ENCODE measurements around the gene CSNK1G2.

CSNK1G2 gene

DNA sequence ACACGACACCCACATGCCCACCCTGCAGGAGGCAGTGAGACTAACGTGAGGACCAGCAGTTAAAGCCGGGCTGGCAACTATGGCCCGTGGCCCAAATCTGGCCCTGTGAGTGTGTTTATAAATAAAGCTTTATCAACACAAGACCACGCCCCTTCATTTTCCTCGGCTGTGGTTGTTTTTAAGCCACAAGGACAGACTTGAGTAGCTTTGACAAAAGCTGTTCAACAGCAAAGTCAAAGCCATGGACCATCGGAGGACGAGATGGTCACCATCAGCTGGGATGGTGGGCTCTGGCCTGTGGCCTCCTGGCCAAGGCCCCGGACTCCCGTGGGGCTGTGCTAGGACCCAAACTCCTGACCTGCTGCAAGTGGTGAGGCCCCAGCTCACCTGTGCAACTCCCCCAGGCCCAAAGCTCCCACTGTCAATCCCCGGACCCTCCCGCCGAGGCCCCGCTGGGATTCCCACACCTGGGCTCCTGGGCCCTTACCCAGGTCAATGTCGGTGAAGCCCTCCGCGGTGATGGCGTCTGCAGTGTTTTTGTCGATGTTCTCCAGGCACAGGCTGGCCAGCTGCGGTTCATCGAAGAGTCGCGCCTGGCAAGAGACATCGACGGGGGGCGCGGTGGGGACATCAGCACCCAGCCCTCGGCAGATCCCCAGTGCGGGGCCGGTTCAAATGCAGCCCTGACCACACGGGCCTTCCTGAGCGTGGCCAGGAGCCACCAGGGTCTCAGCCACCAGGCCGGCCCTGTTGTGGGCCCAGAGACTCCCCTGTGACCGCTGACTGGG is 49.5 kb downstream of the CSNK1G2 start:
- DNase-seq = no peak

DNA sequence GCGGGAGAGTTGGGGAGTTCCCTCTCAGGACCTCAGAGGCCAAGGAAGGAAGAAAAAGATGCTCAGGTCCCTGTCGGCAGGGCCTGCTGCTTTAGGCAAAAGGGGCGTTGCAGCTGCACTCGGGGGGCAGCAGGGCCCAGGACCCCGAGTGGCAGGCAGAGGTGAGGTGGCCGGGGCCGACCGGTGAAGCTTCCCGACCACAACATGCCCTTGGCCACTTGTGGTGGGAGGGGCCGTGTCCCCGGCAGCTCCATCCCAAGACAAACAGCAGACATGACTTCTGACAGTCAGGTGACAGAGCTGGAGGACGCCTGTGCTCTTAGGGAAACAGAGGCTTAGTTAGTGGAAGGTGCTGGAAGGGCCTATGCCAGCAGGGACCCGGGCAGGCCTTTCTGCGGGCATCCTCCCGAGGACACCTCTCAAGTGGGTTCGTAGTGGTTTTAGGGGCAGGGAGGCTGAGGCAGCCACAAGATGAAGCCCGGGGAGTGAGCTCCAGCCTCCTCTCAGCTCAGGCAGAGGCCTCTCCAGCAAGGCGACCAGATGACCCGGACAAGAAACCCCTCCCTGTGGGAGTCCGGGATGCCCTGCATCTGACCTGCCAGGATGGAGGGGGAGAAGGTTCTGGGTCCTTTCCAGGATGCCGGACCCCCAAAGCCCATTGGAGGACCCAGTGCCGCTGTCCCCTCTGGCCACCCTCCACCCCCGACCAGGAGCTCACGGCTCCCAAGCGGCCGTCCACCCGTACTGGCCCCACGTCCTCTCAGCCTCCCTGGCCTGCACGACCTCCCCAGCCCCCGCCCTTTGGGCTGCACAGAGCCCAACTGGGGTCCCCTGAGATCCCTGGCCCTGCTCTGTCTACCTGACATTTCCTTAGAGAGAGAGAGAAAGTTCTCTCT is 50.3 kb downstream of the CSNK1G2 start:
- DNase-seq = no peak

GRCh38 chr19:1992759-1993260 is 51.8 kb downstream of the CSNK1G2 start:
- DNase-seq = peak; percentile 7

- no peak for DNase-seq
These were observed 56.6 kb downstream of the CSNK1G2 start for GRCh38 chr19:1997353-1998233.

DNA sequence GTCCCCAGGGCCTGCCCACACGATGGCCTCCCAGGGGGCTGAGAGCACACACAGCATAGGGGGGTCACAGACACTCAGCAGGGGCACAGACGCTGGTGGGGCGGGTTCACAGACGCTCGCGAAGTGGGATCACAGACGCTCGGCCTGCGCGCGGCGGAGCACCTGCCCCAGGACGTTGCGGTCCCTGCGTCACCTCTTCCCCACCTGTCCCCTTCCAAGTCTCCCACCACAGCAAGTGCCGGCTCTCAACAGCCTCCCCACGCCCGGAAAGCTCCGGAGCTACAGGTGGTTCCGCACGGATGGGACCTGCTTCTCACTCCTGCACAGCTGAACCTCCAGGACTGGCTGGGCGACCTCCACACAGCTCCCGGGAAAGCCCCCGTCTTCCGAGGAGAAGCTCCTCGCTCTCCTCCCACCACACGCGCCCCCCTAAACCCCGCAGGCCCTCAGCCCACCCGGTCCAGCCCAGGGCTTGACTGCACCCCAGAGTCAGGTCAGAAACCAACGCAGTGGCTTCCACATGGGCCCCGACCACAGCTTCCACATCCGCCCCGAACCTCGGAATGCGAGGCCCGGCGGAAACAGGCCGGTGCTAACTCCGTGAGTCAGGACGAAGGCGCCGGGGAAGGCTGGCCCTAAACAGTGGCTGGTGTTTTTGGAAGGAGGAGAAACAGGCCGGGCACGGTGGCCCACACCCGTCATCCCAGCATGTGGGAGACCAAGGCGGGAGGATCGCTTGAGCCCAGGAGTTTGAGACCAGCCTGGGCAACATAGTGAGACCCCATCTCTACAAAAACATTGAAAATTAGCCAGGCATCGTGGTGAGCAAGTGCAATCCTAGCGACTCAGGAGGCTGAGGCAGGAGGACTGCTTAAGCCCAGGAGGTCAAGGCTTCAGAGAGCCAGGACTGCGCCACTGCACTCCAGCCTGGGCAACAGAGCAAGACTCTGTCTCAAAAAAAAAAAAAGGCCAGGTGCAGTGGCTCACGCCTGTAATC is 58.0 kb downstream of the CSNK1G2 start:
- DNase-seq = no peak

GRCh38 chr19:1999856-2000515 is 59.0 kb downstream of the CSNK1G2 start:
- DNase-seq = no peak

- no peak for DNase-seq
These were observed 62.9 kb downstream of the CSNK1G2 start for GRCh38 chr19:2003874-2004273.

DNA sequence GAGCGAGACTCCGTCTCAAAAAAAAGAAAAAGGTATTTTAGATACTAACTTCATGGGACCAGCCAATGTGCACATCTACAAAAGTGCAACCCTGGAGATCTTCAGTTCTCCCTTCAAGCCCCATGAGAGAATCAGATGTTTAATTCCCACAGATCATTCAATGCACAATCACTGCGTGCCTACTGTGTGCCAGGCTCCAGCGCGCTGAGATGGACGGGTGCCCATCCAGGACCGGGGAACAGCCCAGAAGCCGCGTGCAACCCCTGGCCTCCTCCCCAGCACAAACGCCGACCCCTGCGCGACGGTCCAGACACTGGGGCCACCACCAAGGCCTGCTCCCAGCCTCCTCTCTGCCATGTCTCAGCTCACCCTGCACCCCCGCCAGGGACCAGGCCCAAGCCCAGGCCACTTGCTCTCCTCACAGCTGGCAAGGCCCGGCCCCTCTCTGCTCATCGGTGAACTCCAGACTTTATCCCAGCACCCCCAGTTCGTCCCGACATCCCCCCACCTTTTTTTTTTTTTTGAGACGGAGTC is 69.2 kb downstream of the CSNK1G2 start:
- DNase-seq = no peak

DNA sequence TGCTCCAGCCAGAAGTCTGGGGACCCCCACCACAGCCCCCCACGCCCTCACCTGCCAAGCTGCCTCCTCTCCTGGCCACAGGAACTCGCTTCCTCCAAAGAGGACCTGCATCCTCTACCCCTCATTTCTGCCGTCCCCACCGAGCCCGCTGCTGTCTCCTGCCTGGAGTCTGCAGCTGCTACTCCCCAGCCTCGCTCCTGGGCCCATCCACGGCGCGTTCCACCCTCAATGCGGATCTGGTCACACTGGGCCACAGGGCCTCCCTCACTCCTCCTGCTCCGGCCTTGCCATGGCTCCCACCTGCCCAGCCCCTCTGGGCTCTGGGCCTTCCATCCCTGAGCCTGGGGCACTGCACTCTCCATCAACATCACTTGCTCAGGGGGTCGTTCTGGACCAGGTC is 70.2 kb downstream of the CSNK1G2 start:
- DNase-seq = no peak

DNA sequence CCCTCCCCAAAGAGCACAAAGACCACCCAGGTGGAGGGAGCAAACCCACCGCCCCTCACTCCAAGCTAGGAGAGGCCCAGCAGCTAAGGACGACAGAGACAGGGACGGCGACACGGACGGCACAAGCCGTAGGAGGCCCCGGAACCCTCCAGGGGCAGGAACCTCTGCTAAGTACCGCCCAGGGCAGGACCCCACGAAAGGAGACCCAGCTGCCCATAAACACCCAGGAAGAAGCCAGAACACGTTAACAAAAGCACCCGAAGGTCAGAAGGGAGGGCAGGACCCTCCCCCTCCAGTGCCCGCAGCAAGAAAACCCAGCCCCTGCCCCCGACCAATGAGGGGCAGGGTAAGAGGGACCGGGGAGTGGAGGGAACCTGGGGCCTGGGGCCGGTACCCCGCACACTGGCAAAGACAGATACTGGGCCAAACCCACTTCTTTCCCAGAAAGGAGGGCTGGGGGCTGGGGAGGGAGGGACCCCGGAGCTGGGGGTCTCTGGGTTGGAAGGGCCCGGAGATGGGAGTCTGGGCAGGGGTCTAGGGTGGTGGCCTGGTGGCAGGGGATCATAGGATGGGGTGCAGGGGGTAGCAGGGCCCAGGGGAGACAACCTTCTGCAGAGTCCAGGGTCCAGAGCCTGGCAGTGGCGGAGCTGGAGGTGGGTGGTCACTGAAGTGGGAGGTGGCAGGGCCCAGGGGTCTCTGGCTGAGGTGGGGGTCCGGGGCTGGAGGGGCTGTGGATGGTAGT is 72.1 kb downstream of the CSNK1G2 start:
- DNase-seq = no peak

- no peak for DNase-seq
These were observed 72.7 kb downstream of the CSNK1G2 start for GRCh38 chr19:2013683-2013961.

- DNase-seq = no peak
These were observed 73.2 kb downstream of the CSNK1G2 start for GRCh38 chr19:2014131-2014571.

DNA sequence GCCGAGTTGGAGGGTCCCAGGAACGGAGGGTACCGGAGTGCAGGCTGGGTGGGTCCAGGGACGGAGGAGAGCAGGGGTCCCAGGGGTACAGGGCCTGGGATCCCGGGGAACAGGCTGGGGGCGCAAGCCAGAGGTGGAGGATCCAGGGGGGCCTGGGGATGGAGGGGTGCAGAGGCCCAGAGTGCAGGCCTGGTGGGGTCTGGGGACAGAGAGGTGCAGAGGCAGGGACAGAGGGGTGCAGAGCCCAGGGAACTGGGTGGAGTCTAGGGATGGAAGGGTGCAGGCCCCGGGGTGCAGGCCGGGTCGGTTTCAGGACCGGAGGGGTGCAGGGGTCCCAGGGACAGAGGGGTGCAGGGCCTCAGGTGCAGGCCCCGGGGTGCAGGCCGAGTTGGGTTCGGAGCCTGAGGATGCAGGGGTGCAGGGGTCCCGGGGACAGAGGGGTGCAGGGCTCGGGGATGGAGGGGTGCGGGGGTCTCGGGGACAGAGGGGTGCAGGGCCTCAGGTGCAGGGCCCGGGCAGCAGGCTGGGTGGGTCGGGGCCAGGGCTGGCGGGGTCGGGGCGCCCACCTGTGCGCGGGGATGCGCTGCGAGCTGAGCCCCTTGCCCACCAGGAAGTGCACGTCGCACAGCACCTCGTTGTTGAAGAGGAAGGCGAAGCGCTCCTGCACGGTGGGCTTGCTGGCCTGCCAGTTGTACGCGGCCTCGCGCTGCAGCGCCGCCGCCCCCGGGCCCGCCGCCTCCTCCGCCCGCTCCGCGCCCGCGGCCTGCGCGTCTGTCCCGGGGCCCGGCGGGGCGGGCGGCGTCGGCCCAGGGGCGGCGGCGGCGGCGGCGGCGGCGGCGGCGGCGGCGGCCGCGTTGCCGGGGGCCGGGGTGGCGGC is 74.0 kb downstream of the CSNK1G2 start:
- DNase-seq = no peak

GRCh38 chr19:2015608-2015950 is 74.6 kb downstream of the CSNK1G2 start, which contains the start of gene BTBD2:
Gene BTBD2, minus strand, starts transcription at chr19:2015714. Its CDS starts 11 bp downstream, at chr19:2015703.
- DNase-seq = peak; percentile 88

- DNase-seq = peak; percentile 90
These were observed 75.3 kb downstream of the CSNK1G2 start for GRCh38 chr19:2016041-2016807.

- no peak for DNase-seq
These were observed 77.8 kb downstream of the CSNK1G2 start for GRCh38 chr19:2018752-2019151.

GRCh38 chr19:2021453-2022140 is 80.6 kb downstream of the CSNK1G2 start:
- no peak for DNase-seq

Data from fibroblast of skin of scalp (primary cell).